TTC549 (cell line): Measurements from ENCODE around the gene DENND2A.
"Not testable (repeated sequence)": the region's sequence is repeated elsewhere in the genome, so short reads cannot be mapped to it uniquely, and the experiment has no call there.

Experiments
- FAIRE-seq: peaks from 2 replicates; lab custom pipeline; 2012; peaks lifted over from hg19 to GRCh38; lab: Jason Lieb, UNC

Gene DENND2A

DNA sequence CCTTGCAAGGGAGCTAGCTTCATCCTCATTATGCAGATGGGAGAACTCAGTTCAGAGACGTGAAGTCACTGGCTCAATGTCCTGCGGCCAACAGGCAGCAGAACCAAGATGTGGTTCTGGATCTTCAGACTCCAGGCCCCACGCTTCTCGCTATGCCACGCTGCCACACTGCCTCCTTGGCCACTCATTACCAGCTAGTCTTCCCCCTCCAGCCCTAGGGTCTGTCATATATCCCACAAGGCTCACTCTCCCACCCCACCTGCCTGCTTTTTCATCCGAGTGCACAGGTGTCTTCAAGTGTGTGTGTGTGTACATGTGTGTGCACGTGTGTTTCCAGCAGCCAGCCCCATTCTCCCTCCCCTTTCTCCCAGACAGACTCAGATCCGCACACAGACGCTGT, 53.4 kb downstream of the DENND2A start:
- no peak for FAIRE-seq

DNA sequence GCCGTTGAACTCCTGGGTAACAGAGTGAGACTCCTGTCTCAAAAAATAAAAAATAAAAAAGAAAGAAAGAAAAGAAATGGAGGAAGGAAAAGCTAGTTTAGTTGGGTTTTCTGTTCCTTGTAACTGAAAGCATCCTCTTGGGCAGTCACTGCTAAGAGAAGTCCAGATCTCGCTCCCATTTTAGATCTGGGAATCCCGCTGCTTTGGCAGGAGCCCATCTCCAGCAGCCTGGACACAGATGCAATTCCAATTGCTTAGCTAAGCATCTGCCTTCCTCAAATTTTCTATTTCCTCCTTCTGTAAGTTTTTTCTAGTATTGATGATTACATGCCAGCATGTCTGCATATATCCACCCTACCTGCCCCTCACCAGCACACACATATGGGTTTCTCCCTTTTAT, 54.1 kb downstream of the DENND2A start:
- no peak for FAIRE-seq

DNA sequence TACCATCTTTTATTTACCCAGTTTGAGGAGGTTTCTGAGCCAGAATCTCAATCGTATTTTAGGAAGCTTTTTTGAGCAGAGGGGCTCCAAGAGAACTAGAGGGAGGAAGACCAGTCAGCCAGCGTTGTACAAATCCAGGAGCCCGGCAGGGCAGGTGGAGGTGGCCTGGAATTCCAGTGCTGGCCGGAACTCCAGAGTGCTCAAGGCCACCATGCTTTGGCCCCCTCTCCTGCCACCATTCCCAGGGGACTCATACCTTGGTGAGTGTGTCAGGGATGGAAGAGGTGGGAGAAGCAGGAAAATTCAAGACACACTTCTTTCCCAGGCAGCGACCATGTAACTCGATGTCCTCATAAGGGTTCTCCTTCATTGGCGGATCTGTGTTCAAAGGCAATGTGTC, 55.3 kb downstream of the DENND2A start:
- no peak for FAIRE-seq

DNA sequence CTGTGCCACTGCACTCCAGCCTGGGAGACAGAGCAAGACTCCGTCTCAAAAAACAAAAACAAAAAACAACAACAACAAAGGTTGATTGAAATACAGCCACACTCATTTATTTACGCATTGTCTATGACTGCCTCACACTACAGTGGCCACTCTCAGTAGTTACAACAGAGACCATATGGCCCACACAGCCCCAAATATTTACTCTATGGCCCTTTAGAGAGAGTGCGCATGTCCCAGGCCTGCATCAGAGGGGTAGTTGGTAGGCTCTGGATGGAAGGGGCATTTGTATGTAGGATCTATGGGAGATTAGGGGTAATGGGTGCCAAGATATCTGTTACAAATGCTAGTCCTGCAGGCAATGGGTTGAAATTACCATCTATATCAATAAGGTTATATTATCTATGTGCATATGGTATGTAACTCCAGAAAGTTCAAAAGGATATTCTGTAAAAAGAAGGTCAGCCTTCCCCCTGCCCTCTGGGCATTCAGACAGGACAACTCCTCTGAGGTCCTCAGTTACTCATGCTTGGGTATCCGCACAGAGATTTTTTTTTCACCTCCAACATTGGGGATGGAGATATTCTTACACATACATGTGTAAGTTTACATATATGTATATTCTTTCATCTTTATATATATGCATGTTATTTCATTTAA, 56.3 kb downstream of the DENND2A start:
- no peak for FAIRE-seq

DNA sequence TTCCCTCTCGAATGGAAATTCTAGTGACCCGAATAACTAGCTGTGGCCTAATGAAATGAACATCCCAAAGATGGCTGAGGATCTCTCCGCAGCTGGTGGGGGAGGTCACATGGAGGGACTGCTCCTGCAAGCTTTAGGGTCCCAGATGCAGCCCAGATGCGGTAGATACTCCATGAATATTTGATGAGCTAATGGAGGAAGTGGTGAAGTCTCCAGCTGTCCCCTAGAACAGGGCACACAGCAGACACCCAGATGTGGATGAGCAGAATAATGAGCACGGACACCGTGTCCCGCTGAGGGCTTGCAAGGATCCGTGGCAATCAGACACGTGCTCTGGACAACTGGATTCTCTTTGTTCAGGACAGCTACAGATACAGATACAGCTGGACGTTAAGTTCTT, 59.2 kb downstream of the DENND2A start:
- FAIRE-seq = no peak

DNA sequence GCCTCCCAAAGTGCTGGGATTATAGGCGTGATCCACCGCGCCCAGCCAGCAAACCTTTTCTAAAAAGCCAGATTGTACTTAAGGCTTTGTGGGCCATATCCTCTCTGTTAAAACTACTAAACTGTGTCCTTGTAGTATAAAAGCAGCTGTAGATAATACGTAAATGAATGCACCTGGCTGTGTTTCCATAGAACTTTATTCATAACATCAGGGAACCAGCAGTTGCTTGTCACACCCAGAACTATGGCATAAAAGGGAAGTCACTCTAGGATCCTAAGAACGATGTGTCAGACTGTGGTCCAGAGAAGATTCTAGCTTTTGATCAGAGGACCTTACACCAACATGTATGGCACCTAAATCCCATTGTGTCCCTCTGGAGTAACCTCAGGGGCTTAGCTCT, 63.0 kb downstream of the DENND2A start:
- no peak for FAIRE-seq

DNA sequence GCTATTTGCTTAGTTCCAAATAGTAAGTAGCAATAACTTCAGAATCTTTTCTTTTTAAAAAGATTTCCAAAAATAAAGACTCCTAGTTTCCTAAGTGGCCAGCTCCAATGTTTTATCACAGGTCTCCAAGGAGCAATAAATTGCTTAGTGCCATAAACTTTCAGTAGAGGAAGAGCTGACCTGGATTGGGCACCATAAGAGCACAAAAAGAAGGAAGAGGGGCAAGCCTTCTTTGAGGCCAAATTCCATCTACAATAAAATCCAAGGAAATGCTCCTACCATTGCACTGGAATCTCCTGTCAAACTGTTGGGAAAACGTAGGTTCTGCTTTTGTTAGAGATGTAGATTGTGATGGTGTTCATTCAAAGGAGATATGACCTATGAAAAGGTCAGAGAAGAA, 64.0 kb downstream of the DENND2A start:
- no peak for FAIRE-seq

DNA sequence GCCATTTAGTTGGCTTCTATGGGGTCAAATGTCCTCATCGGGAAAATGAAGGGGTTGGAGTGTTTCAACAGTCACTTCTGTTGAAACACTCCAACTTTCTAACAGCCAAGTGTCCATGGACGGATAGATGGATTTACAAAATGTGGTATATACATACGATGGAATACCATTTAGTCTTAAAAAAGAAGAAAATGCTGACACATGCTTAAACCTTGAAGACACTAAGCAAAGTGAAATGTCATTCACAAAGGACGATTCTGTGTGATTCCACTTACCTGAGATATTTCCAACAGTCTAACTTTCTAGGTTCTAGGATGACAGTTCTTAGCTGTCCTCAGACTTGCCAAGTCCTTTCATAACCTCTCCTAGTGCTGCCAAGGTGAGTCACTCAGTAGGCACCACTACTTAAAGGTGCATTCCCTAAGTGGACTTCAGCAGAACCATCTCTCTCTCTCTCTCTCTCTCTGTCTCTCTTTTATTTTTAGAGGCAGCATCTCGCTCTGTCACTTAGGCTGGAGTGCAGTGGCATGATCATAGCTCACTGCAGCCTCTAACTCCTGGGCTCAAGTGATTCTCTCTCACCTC, 69.0 kb downstream of the DENND2A start:
- no peak for FAIRE-seq

DNA sequence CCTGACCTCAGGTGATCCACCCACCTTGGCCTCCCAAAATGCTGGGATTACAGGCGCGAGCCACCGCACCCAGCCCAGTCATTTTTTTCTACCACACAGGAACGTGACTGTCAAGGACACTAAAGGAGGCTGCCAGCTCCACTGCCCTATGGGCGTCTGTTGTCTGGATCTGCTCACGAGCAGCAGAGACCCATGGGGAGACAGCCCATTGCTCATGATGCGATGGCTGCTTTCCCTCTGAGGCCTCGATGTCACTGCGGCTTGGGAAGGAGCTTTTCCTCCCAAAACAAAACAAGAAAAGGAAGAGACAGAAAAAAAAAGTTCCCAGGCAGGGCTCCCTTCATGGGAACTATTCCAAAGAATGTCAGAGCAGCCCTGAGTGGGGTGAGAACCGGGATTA, 70.5 kb downstream of the DENND2A start:
- FAIRE-seq = no peak

DNA sequence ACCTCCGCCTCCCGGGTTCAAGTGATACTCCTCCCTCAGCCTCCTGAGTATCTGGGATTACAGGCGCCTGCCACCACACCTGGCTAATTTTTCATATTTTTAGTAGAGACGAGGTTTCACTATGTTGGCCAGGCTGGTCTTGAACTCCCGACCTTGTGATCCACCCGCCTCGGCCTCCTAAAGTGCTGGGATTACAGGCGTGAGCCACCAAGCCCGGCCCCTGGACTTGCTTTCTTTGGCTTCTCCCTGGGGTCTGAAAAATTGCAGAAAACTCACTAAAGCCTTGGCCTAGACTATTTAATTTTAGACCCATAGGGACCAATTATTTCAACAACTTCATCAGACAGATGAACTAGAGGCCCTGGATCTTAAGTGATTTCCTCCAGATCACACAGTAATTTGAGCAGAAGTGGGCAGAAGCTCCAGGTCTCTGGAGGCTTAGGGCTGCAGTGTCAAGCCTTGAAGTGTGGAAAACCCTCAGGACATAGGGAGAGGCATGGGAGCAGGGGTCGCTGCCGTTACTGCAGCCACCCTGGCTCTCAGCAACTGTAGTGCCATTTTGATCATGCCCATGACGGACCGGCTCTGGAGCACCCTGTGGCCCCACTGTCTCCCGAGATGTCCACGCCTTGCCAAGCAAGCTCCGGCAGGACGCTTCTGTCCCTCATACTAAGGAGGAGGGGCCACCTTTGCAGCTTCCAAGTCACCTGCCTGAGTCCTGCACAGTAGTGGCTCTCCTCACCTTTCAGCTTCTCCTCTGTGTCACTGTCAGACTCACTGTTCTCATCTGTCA, 72.4 kb downstream of the DENND2A start:
- FAIRE-seq = no peak

DNA sequence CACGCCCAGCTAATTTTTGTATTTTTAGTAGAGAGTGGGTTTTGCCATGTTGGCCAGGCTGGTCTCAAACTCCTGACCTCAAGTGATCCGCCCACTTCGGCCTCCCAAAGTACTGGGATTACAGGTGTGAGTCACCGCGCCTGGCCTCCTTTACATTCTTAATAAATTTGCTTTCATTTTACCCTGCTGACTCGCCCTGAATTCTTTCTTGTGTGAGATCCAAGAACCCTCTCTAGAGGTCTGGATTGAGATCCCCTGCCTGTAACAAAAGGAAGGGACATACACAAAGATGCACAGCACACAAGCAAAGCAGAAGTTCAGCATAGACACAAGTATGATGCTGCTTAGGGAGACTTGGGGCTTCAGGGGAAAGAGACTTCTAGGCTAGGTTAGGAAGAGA, 74.4 kb downstream of the DENND2A start:
- FAIRE-seq = not testable (repeated sequence)

DNA sequence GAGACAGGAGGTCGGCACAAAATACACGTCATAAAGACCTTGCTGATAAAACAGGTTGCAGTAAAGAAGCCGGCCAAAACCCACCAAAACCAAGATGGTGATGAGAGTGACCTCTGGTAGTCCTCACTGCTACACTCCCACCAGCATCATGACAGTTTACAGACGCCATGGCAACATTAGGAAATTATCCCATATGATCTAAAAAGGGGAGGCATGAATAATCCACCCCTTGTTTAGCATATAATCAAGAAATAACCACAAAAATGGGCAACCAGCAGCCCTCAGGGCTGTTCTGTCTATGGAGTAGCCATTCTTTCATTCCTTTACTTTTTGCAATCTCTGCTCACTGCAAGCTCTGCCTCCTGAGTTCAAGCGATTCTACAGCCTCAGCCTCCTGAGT, 74.9 kb downstream of the DENND2A start:
- not testable (repeated sequence) for FAIRE-seq

DNA sequence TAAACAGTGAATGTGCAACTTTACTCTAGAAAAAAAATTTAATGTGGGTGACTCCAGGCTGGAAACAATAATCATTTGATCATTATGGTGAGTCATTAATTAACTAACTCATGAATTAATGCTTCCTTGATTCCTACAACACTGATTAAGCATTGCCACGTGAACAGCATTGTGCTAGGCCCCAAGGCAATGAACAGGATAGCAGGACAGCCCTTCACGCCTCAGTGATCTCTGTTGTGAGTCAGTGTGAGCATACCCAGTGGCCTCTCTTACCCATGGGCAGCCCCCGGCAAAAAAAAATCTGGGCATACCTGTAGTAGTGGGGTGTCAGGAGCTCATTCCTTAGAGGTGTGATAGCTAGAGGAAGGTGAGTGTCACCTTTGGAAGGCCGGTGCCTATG, 76.0 kb downstream of the DENND2A start:
- no peak for FAIRE-seq

DNA sequence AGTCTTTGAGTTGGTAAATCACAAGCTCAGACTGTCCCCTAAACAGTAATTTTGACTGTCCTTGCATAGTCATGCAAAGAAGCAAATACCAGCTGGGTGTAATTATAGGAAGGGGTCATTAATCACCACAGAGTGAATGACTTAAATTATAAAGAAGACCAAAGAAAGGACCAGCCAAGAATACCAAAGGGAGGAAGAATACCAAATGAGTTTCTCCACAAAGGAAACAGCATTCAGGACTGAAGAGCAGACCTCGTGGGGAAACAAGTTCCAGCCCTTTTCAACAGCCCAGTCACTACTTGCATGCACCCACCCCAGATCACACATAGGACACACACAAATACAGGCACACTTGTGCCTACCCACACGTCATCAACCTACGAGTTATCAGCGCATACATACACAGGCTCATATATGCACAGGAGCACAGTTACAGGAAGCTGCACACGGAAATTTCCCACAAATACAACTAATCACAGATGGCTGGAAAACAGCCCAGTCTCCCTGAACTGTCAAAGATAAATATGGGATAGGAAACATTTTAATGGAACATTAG, 77.6 kb downstream of the DENND2A start:
- FAIRE-seq = no peak

DNA sequence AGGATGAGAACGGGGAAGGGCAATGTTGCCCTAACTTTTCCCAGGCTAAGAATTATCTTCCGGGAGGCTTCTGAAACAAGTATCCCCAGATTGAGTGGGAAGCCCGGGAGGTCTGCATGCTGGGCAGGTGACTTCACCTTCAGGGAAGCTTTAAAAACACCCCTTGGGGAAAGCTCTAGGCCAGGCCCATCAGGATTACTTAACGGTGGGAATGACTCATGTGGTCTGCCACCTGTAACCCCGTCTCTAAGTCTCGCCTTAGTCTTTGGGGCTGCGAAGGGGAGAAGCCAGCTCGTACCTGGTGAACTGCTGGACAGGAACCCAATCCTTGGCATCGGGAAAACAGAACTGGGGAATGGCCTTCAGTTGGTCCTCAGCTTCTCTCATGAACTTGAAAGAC, 81.2 kb downstream of the DENND2A start:
- no peak for FAIRE-seq

DNA sequence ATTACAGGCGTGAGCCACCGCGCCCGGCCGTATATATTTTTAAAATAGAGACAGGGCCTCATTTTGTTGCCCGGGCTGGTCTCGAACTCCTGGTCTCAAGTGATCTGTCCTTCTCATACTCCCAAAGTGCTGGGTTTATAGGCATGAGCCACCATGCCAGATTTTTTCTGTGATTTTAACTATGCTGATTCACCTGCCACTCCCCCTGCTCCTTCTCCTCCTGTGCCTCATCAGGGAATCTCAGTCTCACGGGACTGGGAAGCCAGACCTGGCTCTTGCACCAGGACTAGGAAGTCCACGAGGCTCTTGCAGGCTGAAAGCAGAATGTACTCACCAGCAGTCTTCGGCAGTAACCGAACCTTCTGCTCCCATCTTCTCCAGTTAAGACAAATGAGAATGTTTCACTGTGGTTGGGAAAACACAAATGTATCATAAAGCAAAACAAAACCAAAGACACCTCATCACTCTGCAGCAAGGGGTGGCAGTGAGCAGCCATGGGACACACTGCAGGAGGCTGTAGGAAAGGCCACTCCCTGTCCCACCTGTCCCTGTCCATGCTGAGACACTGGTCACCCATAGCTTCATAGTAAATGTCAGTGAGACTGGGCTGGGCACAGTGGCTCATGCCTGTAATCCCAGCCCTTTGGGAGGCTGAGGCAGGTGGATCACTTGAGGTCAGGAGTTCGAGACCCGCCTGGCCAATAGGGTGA, 82.6 kb downstream of the DENND2A start:
- no peak for FAIRE-seq

DNA sequence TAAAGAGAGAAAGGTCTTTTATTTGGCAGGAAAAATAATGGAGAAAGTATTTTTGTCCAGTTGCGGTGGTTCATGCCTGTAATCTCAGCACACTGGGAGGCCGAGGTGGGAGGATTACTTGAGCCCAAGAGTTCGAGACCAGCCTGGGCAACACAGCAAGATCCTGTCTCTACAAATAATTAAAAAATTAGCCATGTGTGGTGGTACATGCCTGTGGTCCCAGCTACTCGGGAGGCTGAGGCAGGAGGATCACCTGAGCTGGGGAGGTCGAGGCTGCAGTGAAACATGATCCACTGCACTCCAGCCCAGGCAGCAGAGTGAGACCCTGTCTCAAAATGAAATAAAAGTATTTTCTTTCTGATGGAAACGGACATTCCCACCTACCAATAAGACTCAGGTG, 83.5 kb downstream of the DENND2A start:
- no peak for FAIRE-seq

DNA sequence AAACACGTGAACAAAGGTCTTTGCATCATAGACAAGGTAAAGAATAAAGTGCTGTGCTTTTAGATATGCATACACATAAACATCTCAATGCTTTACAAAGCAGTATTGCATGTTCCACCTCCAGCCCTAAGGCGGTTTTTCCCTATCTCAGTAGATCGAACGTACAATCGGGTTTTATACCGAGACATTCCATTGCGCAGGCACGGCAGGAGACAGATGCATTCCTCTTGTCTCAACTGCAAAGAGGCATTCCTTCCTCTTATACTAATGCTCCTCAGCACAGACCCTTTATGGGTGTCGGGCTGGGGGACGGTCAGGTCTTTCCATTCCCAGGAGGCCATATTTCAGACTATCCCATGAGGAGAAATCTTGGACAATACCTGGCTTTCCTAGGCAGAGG, 87.4 kb downstream of the DENND2A start:
- not testable (repeated sequence) for FAIRE-seq

DNA sequence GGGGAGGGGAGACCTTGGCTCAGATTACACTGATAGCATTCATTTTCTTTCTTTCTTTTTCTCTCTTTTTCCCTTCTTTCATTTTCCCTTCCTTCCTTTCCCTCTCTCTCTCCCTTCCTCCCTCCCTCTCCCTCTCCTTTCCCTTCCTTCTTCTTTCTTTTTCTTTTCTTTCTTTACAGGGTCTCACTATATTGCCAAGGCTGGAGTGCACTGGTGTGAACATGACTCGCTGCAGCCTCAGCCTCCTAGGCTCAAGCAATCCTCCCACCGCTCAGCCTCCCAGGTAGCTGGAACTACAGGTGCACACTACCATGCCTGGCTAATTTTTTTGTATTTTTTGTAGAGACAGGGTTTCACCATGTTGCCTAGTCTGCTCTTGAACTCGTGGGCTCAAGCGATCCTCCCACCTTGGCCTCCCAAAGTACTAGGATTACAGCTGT, 88.4 kb downstream of the DENND2A start:
- no peak for FAIRE-seq

DNA sequence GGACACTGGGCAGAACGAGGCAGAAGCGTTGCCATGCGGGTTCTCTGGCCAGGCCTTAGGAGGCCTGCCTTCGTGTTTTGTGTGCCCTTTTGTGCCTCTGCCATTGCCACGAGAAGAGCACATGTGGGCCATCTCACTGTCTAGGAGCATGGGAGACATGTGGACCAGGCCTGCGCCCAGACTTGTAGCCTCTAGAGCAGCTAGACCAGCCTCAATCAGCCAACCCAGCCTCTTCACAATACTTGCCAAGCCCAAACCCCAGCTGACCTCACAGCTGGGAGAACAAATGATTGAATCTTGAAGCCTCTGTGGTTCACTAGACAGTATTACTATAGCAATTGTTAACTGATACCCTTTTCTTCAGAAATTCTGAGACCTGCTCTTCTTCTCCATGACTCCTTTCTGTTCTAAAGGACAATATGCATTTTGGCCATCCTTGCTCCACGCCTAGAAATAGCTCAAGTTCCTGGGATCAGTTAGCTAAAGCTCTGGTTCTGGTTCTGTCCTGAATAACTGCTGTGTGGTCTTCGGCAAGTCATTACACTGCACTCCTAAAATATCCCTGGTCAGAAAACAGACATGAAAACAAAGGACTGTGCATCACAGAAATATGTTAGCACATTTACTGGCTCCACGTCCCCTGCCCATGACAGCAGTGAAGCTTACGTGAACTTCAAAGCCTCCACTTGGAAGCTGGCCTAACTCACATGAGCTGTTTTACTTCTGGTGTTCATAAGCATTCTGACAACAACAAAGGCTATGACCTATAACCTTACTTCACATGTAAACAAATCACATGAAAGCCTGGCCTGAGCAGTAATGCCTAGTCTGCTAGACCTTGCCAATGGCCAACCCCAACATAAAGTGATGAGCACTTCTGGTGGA, 89.0 kb downstream of the DENND2A start:
- no peak for FAIRE-seq

DNA sequence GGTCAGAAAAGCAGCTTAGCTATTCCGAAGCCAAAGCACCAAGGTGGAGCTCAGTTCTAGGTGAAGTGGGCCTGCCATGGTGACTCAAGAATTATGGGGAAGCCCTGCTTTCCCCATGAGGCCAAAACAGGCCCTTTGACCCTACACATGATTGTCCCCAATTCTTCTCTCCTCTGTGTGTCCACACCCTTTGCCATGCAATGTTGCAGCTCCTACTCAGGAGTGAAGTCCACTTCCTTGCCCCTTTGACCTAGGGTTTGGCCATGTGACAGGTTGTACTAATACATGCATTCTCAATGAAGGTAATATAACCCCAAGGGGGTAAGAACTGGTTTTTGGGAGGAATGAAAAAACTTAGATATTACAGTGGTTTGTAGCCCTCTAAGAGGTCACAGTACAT, 93.7 kb downstream of the DENND2A start:
- no peak for FAIRE-seq

DNA sequence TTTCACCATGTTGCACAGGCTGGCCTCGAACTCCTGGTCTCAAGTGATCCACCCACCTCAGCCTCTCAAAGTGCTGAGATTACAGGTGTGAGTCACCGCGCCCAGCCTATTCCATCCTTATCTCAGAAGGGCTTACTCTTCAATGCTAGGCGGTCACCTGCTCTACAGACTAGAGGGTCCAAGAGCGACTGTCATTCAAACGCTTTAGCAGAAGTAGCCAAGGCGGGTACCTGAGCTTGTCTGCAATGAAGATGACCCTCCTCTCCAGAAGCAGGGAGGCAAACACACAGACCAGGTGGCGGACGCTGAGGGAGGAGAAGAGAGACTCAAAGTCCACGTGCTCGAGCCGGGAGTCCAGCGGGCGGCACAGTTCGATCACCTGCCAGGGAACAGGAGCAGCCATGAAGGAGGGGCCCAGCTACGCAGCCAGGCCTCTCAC, 96.2 kb downstream of the DENND2A start:
- FAIRE-seq = no peak
